LNCAP (cell line): ENCODE measurements around the gene POP4.

Experiments used
- TF ChIP-seq, protein P1 (sequence below): fragments of 450-650 bp; IDR thresholded peaks from 2 replicates; pipeline ENCODE4 v1.5.1; 2017; ENCODE audit warnings: mild to moderate bottlenecking

POP4 gene

DNA sequence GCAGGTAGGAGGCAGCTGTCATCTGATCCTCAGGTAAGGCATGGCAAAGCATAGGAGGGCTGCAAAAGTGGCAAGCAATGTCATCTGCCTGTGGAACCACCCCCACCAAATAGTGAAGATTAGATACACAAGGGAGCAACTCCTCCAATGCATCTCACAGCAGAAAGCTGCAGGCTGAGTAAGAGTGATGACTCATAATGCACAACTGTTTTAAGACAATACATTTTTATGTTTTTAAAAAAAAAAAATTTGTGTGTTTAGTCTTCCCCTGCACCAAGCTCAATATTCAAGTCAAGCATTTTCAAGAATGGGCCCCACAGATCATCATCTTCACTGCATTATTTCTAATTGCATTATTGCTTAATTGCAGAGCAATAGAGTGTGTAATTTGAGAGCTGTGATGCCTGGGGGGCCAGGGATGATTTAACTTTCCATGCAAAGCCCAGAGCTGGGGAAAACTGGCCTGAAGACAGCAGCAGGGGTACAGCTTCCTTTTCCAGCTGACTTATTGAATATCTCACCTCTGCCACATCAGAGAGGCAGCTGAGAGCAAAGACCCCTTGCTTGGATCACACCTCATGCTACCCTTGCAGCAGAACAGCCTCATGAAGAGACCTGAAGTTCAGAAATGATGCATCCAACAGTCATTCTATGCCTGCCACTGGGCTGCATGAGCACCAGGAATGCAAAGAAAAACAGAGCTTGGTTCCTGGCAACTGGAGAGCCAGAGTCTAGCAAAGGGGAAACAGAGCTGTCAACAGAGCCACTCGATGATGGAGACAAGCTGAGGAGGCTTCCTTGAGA lies 22.7 kb upstream of the POP4 start:
- TF ChIP-seq, protein P1, sequence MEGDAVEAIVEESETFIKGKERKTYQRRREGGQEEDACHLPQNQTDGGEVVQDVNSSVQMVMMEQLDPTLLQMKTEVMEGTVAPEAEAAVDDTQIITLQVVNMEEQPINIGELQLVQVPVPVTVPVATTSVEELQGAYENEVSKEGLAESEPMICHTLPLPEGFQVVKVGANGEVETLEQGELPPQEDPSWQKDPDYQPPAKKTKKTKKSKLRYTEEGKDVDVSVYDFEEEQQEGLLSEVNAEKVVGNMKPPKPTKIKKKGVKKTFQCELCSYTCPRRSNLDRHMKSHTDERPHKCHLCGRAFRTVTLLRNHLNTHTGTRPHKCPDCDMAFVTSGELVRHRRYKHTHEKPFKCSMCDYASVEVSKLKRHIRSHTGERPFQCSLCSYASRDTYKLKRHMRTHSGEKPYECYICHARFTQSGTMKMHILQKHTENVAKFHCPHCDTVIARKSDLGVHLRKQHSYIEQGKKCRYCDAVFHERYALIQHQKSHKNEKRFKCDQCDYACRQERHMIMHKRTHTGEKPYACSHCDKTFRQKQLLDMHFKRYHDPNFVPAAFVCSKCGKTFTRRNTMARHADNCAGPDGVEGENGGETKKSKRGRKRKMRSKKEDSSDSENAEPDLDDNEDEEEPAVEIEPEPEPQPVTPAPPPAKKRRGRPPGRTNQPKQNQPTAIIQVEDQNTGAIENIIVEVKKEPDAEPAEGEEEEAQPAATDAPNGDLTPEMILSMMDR, result no peak

DNA sequence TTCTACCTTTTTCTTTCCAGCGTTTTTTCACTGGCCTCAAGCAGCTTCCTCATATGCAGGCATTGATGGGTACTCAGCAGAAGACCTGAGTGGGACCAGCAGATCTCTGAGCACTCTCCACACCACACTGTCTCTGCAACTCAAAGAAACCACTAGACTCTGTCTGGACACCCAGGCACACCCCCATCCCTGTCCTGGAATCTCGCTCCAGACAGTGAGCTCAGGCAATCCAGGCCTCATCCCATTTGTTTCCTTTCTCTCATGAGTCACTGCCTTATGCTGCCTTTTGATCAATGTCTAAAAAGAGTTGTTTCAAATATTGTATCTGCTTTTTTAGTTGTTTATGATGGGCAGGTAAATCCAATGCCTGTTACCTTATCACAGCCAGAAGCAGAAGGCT lies 19.7 kb upstream of the POP4 start:
- TF ChIP-seq, protein P1, result no peak

DNA sequence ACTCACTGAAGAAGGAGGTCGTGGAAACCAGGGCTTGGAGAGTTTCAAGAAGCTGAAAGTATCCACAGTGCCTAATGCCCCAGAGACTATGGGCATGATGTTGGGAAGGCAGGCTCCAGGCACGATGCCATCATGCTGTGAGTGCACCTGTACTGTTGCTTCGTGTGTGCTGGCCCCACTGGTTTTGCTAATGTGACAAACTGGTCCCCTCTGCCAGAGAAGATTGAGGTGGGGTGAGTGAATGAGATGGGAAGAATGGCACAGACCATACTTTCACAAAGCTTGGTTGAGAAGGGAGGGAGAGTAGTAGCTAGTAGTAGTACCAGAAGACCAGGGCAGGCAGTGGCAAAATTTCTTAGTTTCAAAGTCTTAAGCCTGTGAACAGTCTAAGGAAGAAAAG lies 19.0 kb upstream of the POP4 start:
- TF ChIP-seq, protein P1, result no peak

DNA sequence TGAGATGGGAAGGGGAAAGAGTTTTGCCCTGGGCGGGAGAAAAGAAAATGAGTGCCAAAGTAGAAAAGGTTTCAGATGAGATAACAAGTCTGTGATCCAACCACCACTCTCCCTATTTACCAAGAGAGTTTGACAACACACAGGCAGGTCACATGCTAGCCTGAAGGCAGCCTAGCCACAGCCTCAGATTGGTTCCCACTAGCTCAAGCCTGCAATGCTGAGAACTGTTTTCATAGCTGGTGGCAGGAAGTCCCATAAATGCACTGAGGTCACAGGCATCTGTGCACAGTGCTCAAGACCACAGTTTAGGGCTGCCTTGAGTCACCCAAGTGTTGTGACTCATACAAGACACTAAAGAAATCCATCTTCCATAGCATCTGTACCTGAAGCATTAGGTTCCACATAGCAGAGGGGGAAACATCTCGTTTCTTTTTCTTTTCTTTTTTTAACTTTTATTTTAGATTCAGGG lies 18.5 kb upstream of the POP4 start:
- TF ChIP-seq, protein P1, result no peak

DNA sequence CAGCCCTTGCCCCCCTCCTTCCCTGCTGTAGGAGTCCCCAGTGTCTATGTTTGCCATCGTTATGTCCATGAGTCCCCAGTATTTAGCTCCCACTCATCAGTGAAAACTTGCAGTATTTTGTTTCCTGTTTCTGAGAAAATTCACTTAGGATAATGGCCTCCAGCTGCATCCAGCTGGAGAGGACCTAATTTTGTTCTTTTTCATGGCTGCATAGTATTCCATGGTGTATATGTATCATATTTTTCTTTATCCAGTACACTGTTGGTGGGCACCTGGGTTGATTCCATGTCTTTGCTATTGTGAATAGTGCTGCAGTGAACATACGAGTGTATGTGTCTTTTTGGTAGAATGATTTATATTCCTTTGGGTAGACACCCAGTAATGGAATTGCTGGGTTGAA lies 18.0 kb upstream of the POP4 start:
- TF ChIP-seq, protein P1, result no peak

DNA sequence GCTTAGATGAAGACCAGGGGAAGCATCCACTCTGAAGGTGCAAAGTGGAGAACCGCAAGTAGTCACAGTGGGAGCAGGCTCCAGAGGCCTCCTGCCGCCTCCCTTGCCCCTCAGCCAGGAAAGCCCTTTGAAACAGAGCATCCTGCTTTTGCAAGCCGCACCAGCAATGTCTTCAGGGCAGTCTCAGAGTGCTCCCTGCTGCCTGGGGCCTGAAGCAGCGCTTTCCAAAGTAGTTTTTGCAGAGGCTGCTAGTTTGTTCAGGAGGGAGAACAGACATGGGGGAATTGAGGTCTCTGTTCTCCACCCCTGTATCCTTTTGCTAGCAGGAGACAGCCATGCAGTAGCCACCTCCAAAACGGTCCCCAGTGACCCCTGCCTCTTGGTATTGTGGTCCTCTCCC lies 15.8 kb upstream of the POP4 start:
- TF ChIP-seq, protein P1, result no peak

DNA sequence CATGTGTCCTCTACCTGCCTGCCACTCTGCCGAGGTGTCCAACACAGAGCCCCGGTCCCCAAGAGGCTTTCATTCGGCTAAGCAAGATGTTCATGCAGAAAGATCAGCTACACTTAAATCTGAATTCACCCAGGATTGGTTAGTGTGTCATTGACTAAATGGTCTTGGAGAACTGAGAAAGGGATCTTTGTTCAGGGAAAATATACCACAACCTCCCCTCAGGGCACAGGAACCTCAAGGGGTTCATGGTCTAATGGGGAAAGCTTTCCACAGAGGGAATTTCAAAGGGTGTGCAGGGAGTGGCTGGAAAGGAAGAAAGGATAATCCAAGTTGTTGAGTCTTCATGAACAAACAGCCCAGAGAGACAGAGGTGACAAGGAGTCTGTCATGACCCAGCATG lies 14.4 kb upstream of the POP4 start:
- TF ChIP-seq, protein P1, result no peak
